H9 (cell line): ENCODE data around the gene TIMM9. TPM values are rescaled to one million over a fixed set of nuclear protein-coding genes. Genes with fewer than 3 reads are reported as not detected.

Source experiments
- DNase-seq: peaks from one replicate; pipeline ENCODE4 v3.0.0-alpha.2; 2017
- H2AFZ ChIP-seq: one replicate; pipeline ENCODE4 v1.6.1; 2013; ENCODE audit warnings: mild to moderate bottlenecking, low read length, control low read depth, moderate library complexity
- H2AK5ac ChIP-seq: 2 replicates; pipeline ENCODE4 v1.6.1; 2013; ENCODE audit warnings: low read length, control low read depth, mixed read lengths; ENCODE audit not compliant: insufficient read length
- H2BK120ac ChIP-seq: one replicate; pipeline ENCODE4 v1.6.1; 2013; ENCODE audit warnings: low read depth, mild to moderate bottlenecking, low read length, control low read depth, inconsistent platforms; ENCODE audit not compliant: poor library complexity, severe bottlenecking
- H2BK12ac ChIP-seq: 2 replicates; pipeline ENCODE4 v1.6.1; 2013; ENCODE audit warnings: low read length, control low read depth, mixed read lengths, low read depth; ENCODE audit not compliant: insufficient read length
- H2BK15ac ChIP-seq: 2 replicates; pipeline ENCODE4 v1.6.1; 2013; ENCODE audit warnings: low read depth, low read length, control low read depth
- H2BK20ac ChIP-seq: one replicate; pipeline ENCODE4 v1.6.1; 2013; ENCODE audit warnings: low read depth, mild to moderate bottlenecking, low read length, control low read depth, inconsistent platforms; ENCODE audit not compliant: poor library complexity, severe bottlenecking
- H2BK5ac ChIP-seq: 2 replicates; pipeline ENCODE4 v1.6.1; 2013; ENCODE audit warnings: low read length, control low read depth, mixed read lengths; ENCODE audit not compliant: insufficient read length
- H3K14ac ChIP-seq: 2 replicates; pipeline ENCODE4 v1.6.1; 2013; ENCODE audit warnings: low read length, control low read depth; ENCODE audit not compliant: insufficient read depth
- H3K18ac ChIP-seq: 2 replicates; pipeline ENCODE4 v1.6.1; 2013; ENCODE audit warnings: low read depth, mild to moderate bottlenecking, mixed read lengths, low read length, control low read depth; ENCODE audit not compliant: insufficient read length
- H3K23ac ChIP-seq: 2 replicates; pipeline ENCODE4 v1.6.1; 2013; ENCODE audit warnings: low read length, control low read depth, mixed read lengths, low read depth; ENCODE audit not compliant: insufficient read length
- H3K23me2 ChIP-seq: 2 replicates; pipeline ENCODE4 v1.6.1; 2013; ENCODE audit warnings: low read depth, mild to moderate bottlenecking, mixed read lengths, low read length, control low read depth; ENCODE audit not compliant: insufficient read length, poor library complexity, severe bottlenecking
- H3K27ac ChIP-seq: 2 replicates; pipeline ENCODE4 v1.5.1; 2013; ENCODE audit warnings: low read length, control low read depth, mixed read lengths, low read depth; ENCODE audit not compliant: insufficient read length
- H3K27me3 ChIP-seq: 2 replicates; pipeline ENCODE4 v1.6.1; 2013; ENCODE audit warnings: low read length, control low read depth, inconsistent platforms; ENCODE audit not compliant: insufficient read depth
- H3K4ac ChIP-seq: 2 replicates; pipeline ENCODE4 v1.6.1; 2013; ENCODE audit warnings: low read depth, mild to moderate bottlenecking, control low read depth, inconsistent platforms, low read length, moderate library complexity
- H3K4me1 ChIP-seq: 2 replicates; pipeline ENCODE4 v1.6.1; 2013; ENCODE audit warnings: low read length, control low read depth, inconsistent platforms; ENCODE audit not compliant: insufficient read depth
- H3K4me2 ChIP-seq: 2 replicates; pipeline ENCODE4 v1.6.1; 2013; ENCODE audit warnings: low read length, control low read depth, mixed read lengths; ENCODE audit not compliant: insufficient read length, insufficient read depth
- H3K56ac ChIP-seq: 2 replicates; pipeline ENCODE4 v1.6.1; 2013; ENCODE audit warnings: low read depth, mild to moderate bottlenecking, mixed read lengths, low read length, control low read depth; ENCODE audit not compliant: insufficient read length
- H3K79me1 ChIP-seq: 2 replicates; pipeline ENCODE4 v1.6.1; 2013; ENCODE audit warnings: low read depth, mild to moderate bottlenecking, moderate library complexity, low read length, control low read depth, inconsistent platforms; ENCODE audit not compliant: insufficient read depth, poor library complexity, severe bottlenecking
- H3K79me2 ChIP-seq: 2 replicates; pipeline ENCODE4 v1.6.1; 2013; ENCODE audit warnings: low read length, control low read depth, inconsistent platforms; ENCODE audit not compliant: insufficient read depth
- H3K9ac ChIP-seq: 2 replicates; pipeline ENCODE4 v1.6.1; 2013; ENCODE audit warnings: low read length, control low read depth, mixed read lengths; ENCODE audit not compliant: insufficient read length; ENCODE audit errors: extremely low read depth
- H3K9me3 ChIP-seq: one replicate; pipeline ENCODE4 v1.6.1; 2013; ENCODE audit warnings: low read depth, low read length, inconsistent platforms; ENCODE audit not compliant: control insufficient read depth
- H3T11ph ChIP-seq: one replicate; pipeline ENCODE4 v1.6.1; 2013; ENCODE audit warnings: mild to moderate bottlenecking, low read length, control low read depth, inconsistent platforms
- H4K20me1 ChIP-seq: one replicate; pipeline ENCODE4 v1.6.1; 2013; ENCODE audit not compliant: control insufficient read depth, insufficient read length, insufficient read depth
- H4K5ac ChIP-seq: 2 replicates; pipeline ENCODE4 v1.6.1; 2013; ENCODE audit warnings: low read depth, mild to moderate bottlenecking, mixed read lengths, low read length, control low read depth; ENCODE audit not compliant: insufficient read length
- H4K8ac ChIP-seq: replicated peaks from 2 replicates; pipeline ENCODE4 v1.6.1; 2013; ENCODE audit warnings: low read length, control low read depth, mixed read lengths, low read depth; ENCODE audit not compliant: insufficient read length
- H4K91ac ChIP-seq: 2 replicates; pipeline ENCODE4 v1.6.1; 2013; ENCODE audit warnings: low read depth, mild to moderate bottlenecking, moderate library complexity, mixed read lengths, low read length, control low read depth; ENCODE audit not compliant: insufficient read length
- H3K27ac Mint-ChIP-seq, 3 experiments: 2 replicates in 2 of 3; 3 replicates in 1 of 3; pipeline ENCODE4 v1.8.0; 2020 to 2021; ENCODE audit warnings: mixed read lengths in 3 of 3, mild to moderate bottlenecking in 1 of 3, moderate library complexity in 1 of 3
- H3K27me3 Mint-ChIP-seq: 2 replicates; pipeline ENCODE4 v1.8.0; 2021; ENCODE audit warnings: low read depth, mild to moderate bottlenecking, moderate library complexity, mixed read lengths
- H3K36me3 Mint-ChIP-seq, 3 experiments: 2 replicates in 2 of 3; 3 replicates in 1 of 3; pipeline ENCODE4 v1.8.0; 2020 to 2021; ENCODE audit warnings: low read depth in 3 of 3, mixed read lengths in 3 of 3; ENCODE audit not compliant: insufficient read depth in 1 of 3
- H3K4me1 Mint-ChIP-seq, 2 experiments: 2 replicates each; pipeline ENCODE4 v1.8.0; 2020; ENCODE audit warnings: mixed read lengths in 2 of 2
- H3K4me3 Mint-ChIP-seq, 2 experiments: 2 replicates in 1 of 2; 3 replicates in 1 of 2; pipeline ENCODE4 v1.8.0; 2020 to 2021; ENCODE audit warnings: mild to moderate bottlenecking in 2 of 2, mixed read lengths in 2 of 2, moderate library complexity in 1 of 2
- H3K9me3 Mint-ChIP-seq, 2 experiments: 2 replicates in 1 of 2; 3 replicates in 1 of 2; pipeline ENCODE4 v1.8.0; 2020; ENCODE audit warnings: mild to moderate bottlenecking in 2 of 2, mixed read lengths in 2 of 2, moderate library complexity in 1 of 2
- WGBS: extraction: QIAGEN DNeasy Blood & Tissue Kit; methylation state at CpG from one replicate; pipeline ENCODE4 v1.1.7; 2013; ENCODE audit warnings: missing lambda C conversion rate, low lambda C conversion rate, mixed read lengths; ENCODE audit not compliant: insufficient read length; ENCODE audit errors: extremely low coverage; 5-methylcytosine and 5-hydroxymethylcytosine counted together
- total RNA-seq: library from RNA; stranded (reverse); gene quantifications from 2 replicates; pipeline ENCODE4 v1.2.1, GENCODE V29; 2021
- TF ChIP-seq, protein P1 (sequence below): fragments of 200-600 bp; sonication (generic); conservative IDR thresholded peaks from 3 replicates; pipeline ENCODE4 v1.8.0; 2021; ENCODE audit warnings: antibody characterized with exemption, mild to moderate bottlenecking

Gene TIMM9
- total RNA-seq, 1 experiment from 2014 or later, result 51.4 TPM

DNA sequence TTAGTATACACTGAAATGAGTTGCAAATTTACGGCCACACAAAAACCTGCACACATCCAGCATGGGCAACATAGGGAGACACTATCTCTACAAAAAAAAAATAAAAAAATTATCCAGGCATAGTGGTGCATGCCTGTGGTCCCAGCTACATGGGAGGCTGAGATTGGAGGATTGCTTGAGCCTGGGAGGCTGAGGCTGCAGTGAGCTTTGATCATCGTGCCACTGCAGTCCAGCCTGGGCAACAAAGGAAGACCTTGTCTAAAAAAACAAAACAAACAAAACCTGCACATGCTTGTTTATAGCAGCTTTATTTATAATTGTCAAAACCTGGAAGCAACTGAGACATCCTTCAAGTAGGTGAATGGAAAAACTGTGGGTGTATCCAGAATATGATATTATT lies 36.5 kb downstream of the TIMM9 start:
- Mint-ChIP-seq H3K4me3 (no peak overlapping the region), H3K27ac (no peak overlapping the region)
- no peaks in the 10 kb centered on the region for H3K79me1 ChIP-seq

More for the DNA sequence above, 36.5 kb downstream of the TIMM9 start:
- Histone ChIP-seq H2BK5ac (no peak overlapping the region), H3K23me2 (no peaks in the 10 kb centered on the region), H3K79me2 (no peaks in the 10 kb centered on the region), H3K14ac (no peak overlapping the region), H3K56ac (no peak overlapping the region), H3K23ac (no peak overlapping the region), H3K9ac (no peak overlapping the region), H3K4ac (no peak overlapping the region), H3T11ph (no peak overlapping the region), H4K91ac (no peak overlapping the region), H2BK120ac (no peak overlapping the region), H3K4me2 (no peak overlapping the region), H2BK15ac (no peak overlapping the region), H2BK12ac (no peak overlapping the region), H2BK20ac (no peak overlapping the region), H3K27me3 (no peaks in the 10 kb centered on the region; the same call in 1 of the 2 replicates), H2AK5ac (no peak overlapping the region), H3K18ac (no peak overlapping the region), H3K9me3 (no peaks in the 10 kb centered on the region), H3K4me1 (no peaks in the 10 kb centered on the region), H4K8ac (no peak overlapping the region), H4K5ac (no peak overlapping the region), H2AFZ (no peak overlapping the region), H3K27ac (no peak overlapping the region), H4K20me1 (no peaks in the 10 kb centered on the region)
- no peaks in the 10 kb centered on the region for H3K36me3 Mint-ChIP-seq
- H3K27me3 Mint-ChIP-seq, result peaks cover 19% of the 10 kb centered on the region
- no peak for DNase-seq
- H3K9me3 Mint-ChIP-seq, result no peaks in the 10 kb centered on the region; a peak in 1 of 5 replicates
- TF ChIP-seq, protein P1, sequence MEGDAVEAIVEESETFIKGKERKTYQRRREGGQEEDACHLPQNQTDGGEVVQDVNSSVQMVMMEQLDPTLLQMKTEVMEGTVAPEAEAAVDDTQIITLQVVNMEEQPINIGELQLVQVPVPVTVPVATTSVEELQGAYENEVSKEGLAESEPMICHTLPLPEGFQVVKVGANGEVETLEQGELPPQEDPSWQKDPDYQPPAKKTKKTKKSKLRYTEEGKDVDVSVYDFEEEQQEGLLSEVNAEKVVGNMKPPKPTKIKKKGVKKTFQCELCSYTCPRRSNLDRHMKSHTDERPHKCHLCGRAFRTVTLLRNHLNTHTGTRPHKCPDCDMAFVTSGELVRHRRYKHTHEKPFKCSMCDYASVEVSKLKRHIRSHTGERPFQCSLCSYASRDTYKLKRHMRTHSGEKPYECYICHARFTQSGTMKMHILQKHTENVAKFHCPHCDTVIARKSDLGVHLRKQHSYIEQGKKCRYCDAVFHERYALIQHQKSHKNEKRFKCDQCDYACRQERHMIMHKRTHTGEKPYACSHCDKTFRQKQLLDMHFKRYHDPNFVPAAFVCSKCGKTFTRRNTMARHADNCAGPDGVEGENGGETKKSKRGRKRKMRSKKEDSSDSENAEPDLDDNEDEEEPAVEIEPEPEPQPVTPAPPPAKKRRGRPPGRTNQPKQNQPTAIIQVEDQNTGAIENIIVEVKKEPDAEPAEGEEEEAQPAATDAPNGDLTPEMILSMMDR, result no peak
- no CpG with 5 or more reads among the region's 2 CpGs for WGBS
- peaks cover 2 to 4% of the 10 kb centered on the region in 2 experiments; a peak in 3 of 4 replicates for H3K4me1 Mint-ChIP-seq
